ENCODE measurements around the gene ZNRF2.

Gene ZNRF2

GRCh38 chr7:30274641-30275040, 9.8 kb upstream of the ZNRF2 start:
- Histone ChIP-seq H3K27ac (ENCODE audit: low read depth, low read length) (peak overlapping the region; percentile 94), H3K9ac (ENCODE audit: low read length) (peak overlapping the region; percentile 43), H3K4me3 (ENCODE audit: insufficient read depth, low read length, poor library complexity, severe bottlenecking) (peak overlapping the region; percentile 36), H3F3A (ENCODE audit: insufficient read depth) (peaks cover 26% of the 10 kb centered on the region), H3K9me3 (ENCODE audit: insufficient read depth, low read length) (no peaks in the 10 kb centered on the region), H3K9me2 (replicated peaks; ENCODE audit: insufficient read depth, low read length) (no peaks in the 10 kb centered on the region), H3K4me2 (ENCODE audit: low read depth, low read length, poor library complexity, severe bottlenecking) (peak overlapping the region; percentile 83), H3K27me3 (ENCODE audit: low read length) (no peaks in the 10 kb centered on the region), H4K20me1 (ENCODE audit: low read depth, low read length) (no peaks in the 10 kb centered on the region), H2AFZ (ENCODE audit: low read depth, low read length, severe bottlenecking) (peak overlapping the region; percentile 17), H3K36me3 (ENCODE audit: low read length) (no peaks in the 10 kb centered on the region), H3K79me2 (ENCODE audit: insufficient read depth, low read length) (no peaks in the 10 kb centered on the region)
- TF ChIP-seq CTCF (IDR thresholded peaks at IDR 0.05; ENCODE audit: insufficient read depth, low read length, poor library complexity, severe bottlenecking): no peak
- TF ChIP-seq EZH2phosphoT487 (conservative IDR thresholded peaks at IDR 0.05; ENCODE audit: low read length): no peak

- Histone ChIP-seq H3K9ac (ENCODE audit: low read length) (peak overlapping the region; percentile 43), H3K4me3 (ENCODE audit: insufficient read depth, low read length, poor library complexity, severe bottlenecking) (no peak overlapping the region), H2AFZ (ENCODE audit: low read depth, low read length, severe bottlenecking) (peak overlapping the region; percentile 24), H4K20me1 (ENCODE audit: low read depth, low read length) (no peaks in the 10 kb centered on the region), H3K9me3 (ENCODE audit: insufficient read depth, low read length) (no peaks in the 10 kb centered on the region), H3K4me2 (ENCODE audit: low read depth, low read length, poor library complexity, severe bottlenecking) (peak overlapping the region; percentile 83), H3K27me3 (ENCODE audit: low read length) (no peaks in the 10 kb centered on the region), H3K79me2 (ENCODE audit: insufficient read depth, low read length) (no peaks in the 10 kb centered on the region), H3K27ac (ENCODE audit: low read depth, low read length) (peak overlapping the region; percentile 94), H3K36me3 (ENCODE audit: low read length) (no peaks in the 10 kb centered on the region), H3K9me2 (replicated peaks; ENCODE audit: insufficient read depth, low read length) (no peaks in the 10 kb centered on the region), H3F3A (ENCODE audit: insufficient read depth) (peaks cover 39% of the 10 kb centered on the region)
- TF ChIP-seq CTCF (IDR thresholded peaks at IDR 0.05; ENCODE audit: insufficient read depth, low read length, poor library complexity, severe bottlenecking) (peak; percentile 96), EZH2phosphoT487 (conservative IDR thresholded peaks at IDR 0.05; ENCODE audit: low read length) (no peak)
Observed at GRCh38 chr7:30276203-30276900, 8.0 kb upstream of the ZNRF2 start.

- Histone ChIP-seq H3K27me3 (ENCODE audit: low read length) (no peaks in the 10 kb centered on the region), H4K20me1 (ENCODE audit: low read depth, low read length) (no peaks in the 10 kb centered on the region), H3K9ac (ENCODE audit: low read length) (peak overlapping the region; percentile 24; the same call in 1 of the 2 replicates), H3K27ac (ENCODE audit: low read depth, low read length) (peak overlapping the region; percentile 74), H3K79me2 (ENCODE audit: insufficient read depth, low read length) (no peaks in the 10 kb centered on the region), H3K9me3 (ENCODE audit: insufficient read depth, low read length) (no peaks in the 10 kb centered on the region), H3K9me2 (replicated peaks; ENCODE audit: insufficient read depth, low read length) (no peaks in the 10 kb centered on the region), H2AFZ (ENCODE audit: low read depth, low read length, severe bottlenecking) (peak overlapping the region; percentile 31), H3K4me2 (ENCODE audit: low read depth, low read length, poor library complexity, severe bottlenecking) (no peak overlapping the region), H3K4me3 (ENCODE audit: insufficient read depth, low read length, poor library complexity, severe bottlenecking) (no peak overlapping the region), H3F3A (ENCODE audit: insufficient read depth) (peaks cover 54% of the 10 kb centered on the region), H3K36me3 (ENCODE audit: low read length) (no peaks in the 10 kb centered on the region)
- TF ChIP-seq EZH2phosphoT487 (conservative IDR thresholded peaks at IDR 0.05; ENCODE audit: low read length): no peak
- TF ChIP-seq CTCF (IDR thresholded peaks at IDR 0.05; ENCODE audit: insufficient read depth, low read length, poor library complexity, severe bottlenecking): no peak
Observed at GRCh38 chr7:30278376-30278775, 6.0 kb upstream of the ZNRF2 start.

Data from SU-DHL-6 (cell line).